WTC11 (cell line): Measurements from ENCODE around the gene THAP3. TPM values are rescaled to one million over a fixed set of nuclear protein-coding genes. Genes with fewer than 3 reads are reported as not detected.

Experiments used
- ATAC-seq: fragments of 200-7000 bp; cut with Tn5 transposase; 2 replicates; pipeline ENCODE4 v1.10.0; 2021; ENCODE audit warnings: mild to moderate bottlenecking, moderate library complexity
- CTCF ChIA-PET: fragments of 300-600 bp; sonication (Branson Sonifier 250); formaldehyde crosslinking; loops from one replicate; lab custom pipeline; 2021; ENCODE audit warnings: antibody characterized with exemption; lab: Charles Lee
- POLR2A ChIA-PET: fragments of 350-600 bp; sonication (Branson Sonifier 250); formaldehyde crosslinking; loops from one replicate; lab custom pipeline; 2021; ENCODE audit warnings: antibody characterized with exemption; lab: Charles Lee
- DNase-seq: peaks from one replicate; pipeline ENCODE4 v3.0.0; 2021; ENCODE audit warnings: low spot score
- H3K27ac Mint-ChIP-seq: 2 replicates; pipeline ENCODE4 v1.8.0; 2021; ENCODE audit warnings: mixed read lengths
- H3K27me3 Mint-ChIP-seq: 2 replicates; pipeline ENCODE4 v1.8.0; 2021; ENCODE audit warnings: low read depth, mild to moderate bottlenecking, moderate library complexity, mixed read lengths
- H3K36me3 Mint-ChIP-seq: 2 replicates; pipeline ENCODE4 v1.8.0; 2021; ENCODE audit warnings: mixed read lengths
- H3K4me1 Mint-ChIP-seq: 2 replicates; pipeline ENCODE4 v1.8.0; 2022; ENCODE audit warnings: mixed read lengths
- H3K4me3 Mint-ChIP-seq: 2 replicates; pipeline ENCODE4 v1.8.0; 2021; ENCODE audit warnings: mild to moderate bottlenecking, moderate library complexity, mixed read lengths
- H3K9me3 Mint-ChIP-seq: 2 replicates; pipeline ENCODE4 v1.8.0; 2021; ENCODE audit warnings: mixed read lengths
- CREB1 ChIP-seq: sonication (generic); formaldehyde crosslinking; IDR thresholded peaks from 2 replicates; pipeline ENCODE4 v1.8.0; 2023; ENCODE audit warnings: mild to moderate bottlenecking, missing genetic modification reagents
- ELF4 ChIP-seq: sonication (generic); formaldehyde crosslinking; IDR thresholded peaks from 2 replicates; pipeline ENCODE4 v1.8.1; 2022; ENCODE audit warnings: low read depth, mild to moderate bottlenecking, moderate library complexity, missing genetic modification reagents
- ESRRA ChIP-seq: sonication (generic); formaldehyde crosslinking; IDR thresholded peaks from 2 replicates; pipeline ENCODE4 v1.8.1; 2022; ENCODE audit warnings: mild to moderate bottlenecking, missing genetic modification reagents, borderline replicate concordance
- FOXJ3 ChIP-seq: sonication (generic); formaldehyde crosslinking; IDR thresholded peaks from 2 replicates; pipeline ENCODE4 v1.9.0; 2021; ENCODE audit warnings: missing genetic modification reagents, mild to moderate bottlenecking, borderline replicate concordance
- GABPB1 ChIP-seq: sonication (generic); formaldehyde crosslinking; IDR thresholded peaks from 2 replicates; pipeline ENCODE4 v1.8.1; 2023; ENCODE audit warnings: mild to moderate bottlenecking, missing genetic modification reagents
- MYBL2 ChIP-seq: sonication (generic); formaldehyde crosslinking; IDR thresholded peaks from 2 replicates; pipeline ENCODE4 v1.8.1; 2023; ENCODE audit warnings: mild to moderate bottlenecking, moderate library complexity, missing genetic modification reagents
- NR2C2 ChIP-seq: sonication (generic); formaldehyde crosslinking; IDR thresholded peaks from 2 replicates; pipeline ENCODE4 v1.8.0; 2022; ENCODE audit warnings: mild to moderate bottlenecking, missing genetic modification reagents
- RELA ChIP-seq: sonication (generic); formaldehyde crosslinking; IDR thresholded peaks from 2 replicates; pipeline ENCODE4 v1.8.1; 2022; ENCODE audit warnings: missing genetic modification reagents, mild to moderate bottlenecking, borderline replicate concordance
- SP1 ChIP-seq: sonication (generic); formaldehyde crosslinking; conservative IDR thresholded peaks from 2 replicates; pipeline ENCODE4 v1.8.1; 2022; ENCODE audit warnings: missing genetic modification reagents
- TP53 ChIP-seq: sonication (generic); formaldehyde crosslinking; IDR thresholded peaks from 2 replicates; pipeline ENCODE4 v1.8.1; 2023; ENCODE audit warnings: mild to moderate bottlenecking, missing genetic modification reagents
- ZNF121 ChIP-seq: sonication (generic); formaldehyde crosslinking; IDR thresholded peaks from 2 replicates; pipeline ENCODE4 v1.8.0; 2023; ENCODE audit warnings: missing genetic modification reagents
- ZNF396 ChIP-seq: fragments of 250-450 bp; sonication (Bioruptor Pico); IDR thresholded peaks from 2 replicates; pipeline ENCODE4 v1.8.0; 2021; ENCODE audit warnings: mild to moderate bottlenecking, moderate library complexity, borderline replicate concordance
- ZNF423 ChIP-seq: fragments of 250-450 bp; sonication (Bioruptor Pico); IDR thresholded peaks from 2 replicates; pipeline ENCODE4 v2.1.2; 2022; ENCODE audit warnings: mild to moderate bottlenecking, moderate library complexity
- total RNA-seq: library from RNA; stranded (reverse); gene quantifications from 3 replicates; pipeline ENCODE4 v1.2.3, GENCODE V29; 2021
- TF ChIP-seq, protein P1 (sequence below): sonication (generic); formaldehyde crosslinking; IDR thresholded peaks from 2 replicates; pipeline ENCODE4 v1.8.1; 2023; ENCODE audit warnings: mild to moderate bottlenecking, missing genetic modification reagents, moderate library complexity
- TF ChIP-seq, protein P2 (sequence below): sonication (generic); formaldehyde crosslinking; IDR thresholded peaks from 2 replicates; pipeline ENCODE4 v1.8.1; 2022; ENCODE audit warnings: missing genetic modification reagents, borderline replicate concordance
- TF ChIP-seq, protein P3 (sequence below): sonication (generic); formaldehyde crosslinking; IDR thresholded peaks from 2 replicates; pipeline ENCODE4 v1.8.1; 2023; ENCODE audit warnings: mild to moderate bottlenecking, missing genetic modification reagents
- TF ChIP-seq, protein P4 (sequence below): sonication (generic); formaldehyde crosslinking; IDR thresholded peaks from 2 replicates; pipeline ENCODE4 v1.8.1; 2023; ENCODE audit warnings: mild to moderate bottlenecking, moderate library complexity, missing genetic modification reagents

Gene THAP3
- total RNA-seq, 1 experiment from 2014 or later, result 14.8 TPM

DNA sequence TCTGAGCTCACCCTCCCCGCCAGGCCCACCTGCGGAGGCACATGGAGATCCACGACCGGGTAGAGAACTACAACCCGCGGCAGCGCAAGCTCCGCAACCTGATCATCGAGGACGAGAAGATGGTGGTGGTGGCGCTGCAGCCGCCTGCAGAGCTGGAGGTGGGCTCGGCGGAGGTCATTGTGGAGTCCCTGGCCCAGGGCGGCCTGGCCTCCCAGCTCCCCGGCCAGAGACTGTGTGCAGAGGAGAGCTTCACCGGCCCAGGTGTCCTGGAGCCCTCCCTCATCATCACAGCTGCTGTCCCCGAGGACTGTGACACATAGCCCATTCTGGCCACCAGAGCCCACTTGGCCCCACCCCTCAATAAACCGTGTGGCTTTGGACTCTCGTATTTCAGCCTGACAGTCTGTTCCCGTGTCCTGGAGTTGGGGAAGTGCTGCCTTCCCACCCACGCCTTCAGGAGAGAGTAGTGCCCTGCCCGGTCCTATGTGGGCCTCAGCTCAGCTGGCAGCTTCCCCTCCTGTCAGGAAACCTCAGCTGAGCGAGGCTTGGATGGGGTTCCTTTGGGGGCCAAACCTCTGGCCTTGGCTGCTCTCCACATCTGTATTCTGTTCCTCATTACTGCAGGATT is 35.7 kb upstream of the THAP3 start (continued):
- TF ChIP-seq, protein P1, sequence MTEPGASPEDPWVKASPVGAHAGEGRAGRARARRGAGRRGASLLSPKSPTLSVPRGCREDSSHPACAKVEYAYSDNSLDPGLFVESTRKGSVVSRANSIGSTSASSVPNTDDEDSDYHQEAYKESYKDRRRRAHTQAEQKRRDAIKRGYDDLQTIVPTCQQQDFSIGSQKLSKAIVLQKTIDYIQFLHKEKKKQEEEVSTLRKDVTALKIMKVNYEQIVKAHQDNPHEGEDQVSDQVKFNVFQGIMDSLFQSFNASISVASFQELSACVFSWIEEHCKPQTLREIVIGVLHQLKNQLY (CRISPR knock-in tag), result no peak

DNA sequence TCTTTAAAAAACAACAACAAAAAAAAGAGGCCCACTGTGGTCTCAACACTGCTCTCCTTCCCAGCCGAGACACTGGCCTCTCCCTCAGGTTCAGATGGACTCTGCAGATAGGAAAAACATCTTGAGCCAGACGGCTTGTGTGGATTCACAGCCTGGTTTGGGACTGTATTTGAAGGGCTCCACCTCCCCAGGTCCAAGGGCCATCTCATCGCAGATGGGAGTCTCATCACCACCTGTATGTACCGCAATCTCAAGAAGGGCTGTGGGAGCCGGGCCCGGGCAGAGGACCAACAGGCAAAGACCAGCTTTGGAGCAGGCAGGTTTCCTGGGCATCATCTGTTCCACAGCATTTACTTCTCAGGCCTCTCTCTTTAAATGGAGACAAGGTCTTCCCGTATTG is 34.6 kb upstream of the THAP3 start:
- Mint-ChIP-seq H3K36me3 (peaks cover 14% of the 10 kb centered on the region), H3K4me1 (no peaks in the 10 kb centered on the region), H3K27ac (no peak overlapping the region), H3K9me3 (no peaks in the 10 kb centered on the region), H3K4me3 (no peak overlapping the region), H3K27me3 (no peaks in the 10 kb centered on the region)
- POLR2A ChIA-PET, result no interaction called here
- ATAC-seq, result no peak
- CTCF ChIA-PET, result interaction anchor here (0.7 to 1.5 kb wide), 2 partner anchors 10 to 67 kb away, joined by 3 read pairs; partner anchors contain the start of gene ZBTB48
- DNase-seq, result no peak
- TF ChIP-seq TP53 (CRISPR knock-in tag), result no peak
- TF ChIP-seq ZNF396 (CRISPR knock-in tag), result no peak
- no peak for TF ChIP-seq RELA (CRISPR knock-in tag)
- TF ChIP-seq, protein P2, sequence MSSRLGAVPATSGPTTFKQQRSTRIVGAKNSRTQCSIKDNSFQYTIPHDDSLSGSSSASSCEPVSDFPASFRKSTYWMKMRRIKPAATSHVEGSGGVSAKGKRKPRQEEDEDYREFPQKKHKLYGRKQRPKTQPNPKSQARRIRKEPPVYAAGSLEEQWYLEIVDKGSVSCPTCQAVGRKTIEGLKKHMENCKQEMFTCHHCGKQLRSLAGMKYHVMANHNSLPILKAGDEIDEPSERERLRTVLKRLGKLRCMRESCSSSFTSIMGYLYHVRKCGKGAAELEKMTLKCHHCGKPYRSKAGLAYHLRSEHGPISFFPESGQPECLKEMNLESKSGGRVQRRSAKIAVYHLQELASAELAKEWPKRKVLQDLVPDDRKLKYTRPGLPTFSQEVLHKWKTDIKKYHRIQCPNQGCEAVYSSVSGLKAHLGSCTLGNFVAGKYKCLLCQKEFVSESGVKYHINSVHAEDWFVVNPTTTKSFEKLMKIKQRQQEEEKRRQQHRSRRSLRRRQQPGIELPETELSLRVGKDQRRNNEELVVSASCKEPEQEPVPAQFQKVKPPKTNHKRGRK (CRISPR knock-in tag), result no peak
- no peak for TF ChIP-seq ELF4 (CRISPR knock-in tag)
- TF ChIP-seq CREB1 (CRISPR knock-in tag), result no peak
- TF ChIP-seq, protein P3, sequence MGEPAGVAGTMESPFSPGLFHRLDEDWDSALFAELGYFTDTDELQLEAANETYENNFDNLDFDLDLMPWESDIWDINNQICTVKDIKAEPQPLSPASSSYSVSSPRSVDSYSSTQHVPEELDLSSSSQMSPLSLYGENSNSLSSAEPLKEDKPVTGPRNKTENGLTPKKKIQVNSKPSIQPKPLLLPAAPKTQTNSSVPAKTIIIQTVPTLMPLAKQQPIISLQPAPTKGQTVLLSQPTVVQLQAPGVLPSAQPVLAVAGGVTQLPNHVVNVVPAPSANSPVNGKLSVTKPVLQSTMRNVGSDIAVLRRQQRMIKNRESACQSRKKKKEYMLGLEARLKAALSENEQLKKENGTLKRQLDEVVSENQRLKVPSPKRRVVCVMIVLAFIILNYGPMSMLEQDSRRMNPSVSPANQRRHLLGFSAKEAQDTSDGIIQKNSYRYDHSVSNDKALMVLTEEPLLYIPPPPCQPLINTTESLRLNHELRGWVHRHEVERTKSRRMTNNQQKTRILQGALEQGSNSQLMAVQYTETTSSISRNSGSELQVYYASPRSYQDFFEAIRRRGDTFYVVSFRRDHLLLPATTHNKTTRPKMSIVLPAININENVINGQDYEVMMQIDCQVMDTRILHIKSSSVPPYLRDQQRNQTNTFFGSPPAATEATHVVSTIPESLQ (CRISPR knock-in tag), result no peak
- TF ChIP-seq ZNF121 (CRISPR knock-in tag), result no peak
- TF ChIP-seq GABPB1 (CRISPR knock-in tag), result no peak
- TF ChIP-seq, protein P4, sequence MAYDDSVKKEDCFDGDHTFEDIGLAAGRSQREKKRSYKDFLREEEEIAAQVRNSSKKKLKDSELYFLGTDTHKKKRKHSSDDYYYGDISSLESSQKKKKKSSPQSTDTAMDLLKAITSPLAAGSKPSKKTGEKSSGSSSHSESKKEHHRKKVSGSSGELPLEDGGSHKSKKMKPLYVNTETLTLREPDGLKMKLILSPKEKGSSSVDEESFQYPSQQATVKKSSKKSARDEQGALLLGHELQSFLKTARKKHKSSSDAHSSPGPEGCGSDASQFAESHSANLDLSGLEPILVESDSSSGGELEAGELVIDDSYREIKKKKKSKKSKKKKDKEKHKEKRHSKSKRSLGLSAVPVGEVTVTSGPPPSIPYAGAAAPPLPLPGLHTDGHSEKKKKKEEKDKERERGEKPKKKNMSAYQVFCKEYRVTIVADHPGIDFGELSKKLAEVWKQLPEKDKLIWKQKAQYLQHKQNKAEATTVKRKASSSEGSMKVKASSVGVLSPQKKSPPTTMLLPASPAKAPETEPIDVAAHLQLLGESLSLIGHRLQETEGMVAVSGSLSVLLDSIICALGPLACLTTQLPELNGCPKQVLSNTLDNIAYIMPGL (CRISPR knock-in tag), result no peak
- no peak for TF ChIP-seq FOXJ3 (CRISPR knock-in tag)
- no peak for TF ChIP-seq NR2C2 (CRISPR knock-in tag)
- no peak for TF ChIP-seq MYBL2 (CRISPR knock-in tag)
- TF ChIP-seq, protein P1 (CRISPR knock-in tag), result no peak

DNA sequence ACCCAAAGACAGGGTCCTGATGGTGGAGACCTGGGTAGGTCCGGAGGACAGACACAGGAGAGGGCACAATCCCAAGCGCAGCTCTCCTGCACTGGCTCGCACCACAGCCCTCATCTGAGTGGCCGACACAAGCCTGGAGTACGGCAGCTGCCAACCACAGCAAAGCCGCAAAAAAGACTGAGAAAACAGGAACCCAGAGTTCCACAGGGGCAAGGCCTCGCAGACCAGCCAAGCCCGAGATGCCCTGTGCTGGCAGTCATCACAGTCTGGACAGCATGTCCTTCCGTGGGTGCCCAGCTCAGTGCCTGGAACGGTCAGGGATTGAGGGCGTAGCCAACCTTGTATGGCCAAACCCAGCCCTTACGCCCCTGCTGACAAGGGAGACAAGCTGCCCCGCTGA is 33.4 kb upstream of the THAP3 start:
- ATAC-seq (no peak), DNase-seq (no peak)
- H3K36me3 Mint-ChIP-seq, result peaks cover 26% of the 10 kb centered on the region
- TF ChIP-seq ESRRA (CRISPR knock-in tag) (no peak), SP1 (CRISPR knock-in tag) (no peak), ZNF423 (CRISPR knock-in tag) (no peak)
- ChIA-PET CTCF (interaction anchor here (1.2 kb wide), 1 partner anchor 44 kb away, joined by 4 read pairs; no protein-coding TSS in a partner anchor), POLR2A (no interaction called here)
- no peaks in the 10 kb centered on the region for H3K4me1 Mint-ChIP-seq
- H3K4me3 Mint-ChIP-seq, result no peak overlapping the region
- no peaks in the 10 kb centered on the region for H3K9me3 Mint-ChIP-seq
- H3K27me3 Mint-ChIP-seq, result no peaks in the 10 kb centered on the region
- no peak overlapping the region for H3K27ac Mint-ChIP-seq
